Sciatic nerve (tissue), 2 donors: ENCODE results near the gene ZNF75A. TPM values are rescaled to one million over a fixed set of nuclear protein-coding genes. Genes with fewer than 3 reads are reported as not detected.
"Not testable (repeated sequence)": the region's sequence is repeated elsewhere in the genome, so short reads cannot be mapped to it uniquely, and the experiment has no call there.

Experiments used
- ATAC-seq: fragments of 200-7000 bp; cut with Tn5 transposase; one replicate; pipeline ENCODE4 v1.9.1; 2020; ENCODE audit warnings: mild to moderate bottlenecking, moderate library complexity
- DNase-seq: peaks from one replicate; pipeline ENCODE4 v3.0.0-alpha.2; 2020; ENCODE audit warnings: low spot score
- intact Hi-C: fragments of 100-400 bp; cut with DNase I; formaldehyde crosslinking; loops from one replicate; pipeline ENCODE4 v1.14.2; 2022
- total RNA-seq: library from RNA; stranded (reverse); fragmentation: NEBNext Ultra II Directional; extraction: Animal tissue kit (Norgen Biotek cat#: 25700); gene quantifications from one replicate; pipeline ENCODE4 v1.2.1, GENCODE V29; 2021
- donor health status: DM: no; HTN: no; CAD: no.
- donor health status: DM: no; HTN: no; CAD: no.

ZNF75A gene
- total RNA-seq, result 33.8 TPM

- intact Hi-C loops, result loop anchor here (10.0 kb wide), 1 partner anchor 99 kb away; the partner anchor contains the start of genes ZNF174 and ZSCAN32
- ATAC-seq (peak; percentile 100), DNase-seq (peak; percentile 91)
Observed at GRCh38 chr16:3305109-3306068, at the start of gene ZNF75A, which contains the start of gene TIGD7. ZNF75A (plus strand) TSS chr16:3305497; CDS start chr16:3308429, 2,932 bp downstream. TIGD7 (minus strand) TSS chr16:3305430; CDS start chr16:3300614, 4,816 bp downstream.

DNA sequence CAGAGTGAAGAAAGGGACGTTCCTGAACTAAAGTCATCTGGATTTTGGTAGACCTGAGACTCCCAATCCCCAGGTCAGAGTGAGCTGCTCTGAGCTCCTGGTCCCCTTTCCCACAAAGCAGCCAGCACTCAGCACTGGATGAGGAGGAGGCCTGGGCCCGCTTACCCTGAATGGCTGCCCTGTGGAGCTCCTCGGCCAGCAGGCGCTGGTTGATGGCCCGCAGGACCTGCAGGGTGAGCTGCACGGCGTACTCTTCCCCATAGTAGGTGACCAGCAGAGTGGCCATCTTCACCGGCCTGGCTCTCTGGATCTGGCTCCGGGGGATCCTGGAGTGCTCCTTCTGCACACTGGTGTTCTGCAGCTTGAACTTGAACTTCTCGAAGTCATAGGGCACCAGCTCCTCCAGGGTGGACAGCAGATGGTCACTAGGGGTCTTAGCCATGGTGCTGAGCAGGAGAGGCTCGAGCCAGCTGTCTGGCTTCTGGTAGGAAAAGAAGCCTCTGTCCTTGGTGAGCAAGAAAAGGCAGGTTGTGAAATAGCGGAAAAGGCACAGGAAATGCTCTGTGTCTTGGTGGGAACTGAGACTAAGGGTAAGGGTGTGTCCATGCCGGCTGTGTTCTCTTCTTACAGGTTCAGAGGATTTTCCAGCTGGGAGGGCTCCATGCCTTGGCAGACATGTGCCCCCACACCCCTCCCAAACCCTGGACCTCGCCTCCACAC lies 49.0 kb upstream of the ZNF75A start, which contains the start of gene MEFV:
TSS of gene MEFV (minus strand) at position 488 of the 720 bp plus-strand sequence. CDS start at position 442, 46 bp downstream.
- intact Hi-C loops, result no loop called here
- DNase-seq, result no peak
- ATAC-seq, result peak; percentile 52

DNA sequence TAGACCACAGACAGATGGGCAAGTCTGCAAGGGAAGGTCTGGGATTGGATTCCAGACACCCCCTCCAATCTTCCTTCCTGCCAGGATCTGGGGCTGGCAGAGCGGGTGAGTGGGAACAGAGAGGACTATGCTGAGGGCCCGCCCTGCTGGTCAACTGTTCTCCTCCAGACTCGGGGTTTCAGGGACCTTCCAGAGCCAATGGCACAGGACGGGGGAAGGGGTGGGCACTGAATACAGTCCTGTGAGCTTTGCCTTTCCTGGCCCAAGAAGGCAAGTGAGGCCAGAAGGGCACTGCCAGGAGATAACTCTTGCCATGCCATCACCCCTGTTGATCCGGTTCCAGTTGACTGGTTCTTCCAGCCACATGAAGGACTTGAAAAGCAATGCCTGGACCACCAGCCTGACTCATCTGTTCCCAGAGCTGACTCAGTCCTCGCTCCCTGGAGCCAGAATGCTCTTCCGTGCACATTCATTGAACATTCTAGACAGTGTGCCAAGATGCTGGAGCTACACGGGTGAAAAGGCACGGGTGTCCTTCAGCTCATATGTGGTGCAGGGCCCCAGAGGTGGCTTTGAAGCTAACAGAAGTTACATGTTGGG lies 48.3 kb upstream of the ZNF75A start:
- no peak for DNase-seq
- intact Hi-C loops, result no loop called here
- ATAC-seq, result no peak

DNA sequence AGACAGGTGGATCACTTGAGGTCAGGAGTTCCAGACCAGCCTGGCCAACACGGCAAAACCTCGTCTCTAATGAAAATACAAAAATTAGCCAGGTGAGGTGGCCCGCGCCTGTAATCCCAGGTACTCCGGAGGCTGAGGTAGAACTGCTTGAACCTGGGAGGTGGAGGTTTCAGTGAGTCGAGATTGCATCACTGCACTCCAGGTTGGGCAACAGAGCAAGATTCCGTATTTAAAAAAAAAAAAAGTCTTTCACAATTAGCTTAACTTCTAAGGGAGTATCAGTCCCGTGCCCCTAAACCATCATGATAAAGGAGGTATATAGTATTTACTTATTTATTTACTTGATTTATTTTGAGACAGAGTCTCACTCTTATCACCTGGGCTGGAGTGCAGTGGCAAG lies 45.5 kb upstream of the ZNF75A start:
- DNase-seq, result no peak
- intact Hi-C loops, result no loop called here
- no peak for ATAC-seq

DNA sequence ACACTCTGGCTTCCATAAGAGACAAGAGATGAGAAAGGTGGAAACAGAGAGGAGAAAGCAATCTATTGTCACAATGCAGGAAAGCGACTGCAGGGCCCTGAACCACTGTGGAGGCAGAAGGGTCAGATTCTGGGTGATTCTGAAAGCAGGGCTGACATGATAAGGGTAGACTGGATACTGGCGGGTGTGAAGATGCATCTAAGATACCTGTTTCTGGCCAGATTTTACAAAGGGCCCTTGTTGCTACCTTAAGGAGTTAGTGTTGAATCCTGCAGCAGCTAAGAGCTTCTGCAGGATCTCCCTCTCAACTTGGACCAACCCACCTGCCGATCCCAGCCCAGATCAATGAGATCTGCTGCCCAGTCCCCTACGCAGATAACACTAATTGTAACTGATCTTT lies 42.8 kb upstream of the ZNF75A start:
- intact Hi-C loops, result no loop called here
- ATAC-seq (no peak), DNase-seq (no peak)

DNA sequence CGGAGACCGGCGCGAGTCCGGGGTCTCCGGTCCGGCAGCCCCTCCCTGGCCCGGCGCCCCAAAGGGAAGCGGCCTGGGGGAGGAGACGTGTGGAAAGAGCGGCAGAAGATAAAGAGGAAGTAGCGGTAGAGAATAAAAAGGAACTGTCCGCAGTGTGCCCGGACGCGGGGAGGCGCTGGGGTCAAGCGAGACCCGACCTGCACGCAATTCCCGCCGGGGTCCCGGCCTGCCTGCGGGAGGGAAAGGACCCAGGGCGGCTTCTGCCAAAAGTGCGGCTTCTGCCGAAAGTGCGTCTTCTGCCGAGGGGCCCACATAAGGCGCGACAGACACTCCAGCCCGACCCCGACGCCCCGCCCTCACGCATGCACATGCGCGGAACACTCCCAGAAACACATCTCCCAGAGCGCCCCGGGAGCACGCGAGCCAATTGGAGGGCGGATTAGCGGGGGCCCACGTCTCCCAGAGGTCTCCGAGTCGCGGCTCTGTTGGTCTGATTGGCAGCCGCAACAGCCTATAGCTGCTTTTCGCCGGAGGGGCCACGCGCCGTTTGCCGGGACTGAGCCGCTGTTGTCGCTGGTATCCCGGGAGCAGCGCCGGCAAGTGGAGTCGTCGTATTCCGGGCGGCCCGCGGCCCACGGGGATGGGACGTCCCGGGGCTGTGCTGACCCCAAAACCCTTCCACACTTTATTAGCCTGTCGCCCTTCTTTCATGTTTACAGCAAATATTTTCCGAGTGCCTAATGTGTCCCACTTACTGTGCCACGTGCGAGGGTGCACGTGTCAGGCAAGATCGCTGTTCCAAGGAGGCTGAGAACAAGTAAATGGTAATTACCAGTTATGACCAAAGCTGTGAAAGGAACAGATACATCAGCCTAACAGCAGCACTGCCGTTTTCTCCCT lies 40.9 kb upstream of the ZNF75A start:
- DNase-seq (peak; percentile 97), ATAC-seq (peak; percentile 96)
- intact Hi-C loops, result loop anchor here (2.0 kb wide), 1 partner anchor 18 kb away; the partner anchor contains the start of gene ZNF263

DNA sequence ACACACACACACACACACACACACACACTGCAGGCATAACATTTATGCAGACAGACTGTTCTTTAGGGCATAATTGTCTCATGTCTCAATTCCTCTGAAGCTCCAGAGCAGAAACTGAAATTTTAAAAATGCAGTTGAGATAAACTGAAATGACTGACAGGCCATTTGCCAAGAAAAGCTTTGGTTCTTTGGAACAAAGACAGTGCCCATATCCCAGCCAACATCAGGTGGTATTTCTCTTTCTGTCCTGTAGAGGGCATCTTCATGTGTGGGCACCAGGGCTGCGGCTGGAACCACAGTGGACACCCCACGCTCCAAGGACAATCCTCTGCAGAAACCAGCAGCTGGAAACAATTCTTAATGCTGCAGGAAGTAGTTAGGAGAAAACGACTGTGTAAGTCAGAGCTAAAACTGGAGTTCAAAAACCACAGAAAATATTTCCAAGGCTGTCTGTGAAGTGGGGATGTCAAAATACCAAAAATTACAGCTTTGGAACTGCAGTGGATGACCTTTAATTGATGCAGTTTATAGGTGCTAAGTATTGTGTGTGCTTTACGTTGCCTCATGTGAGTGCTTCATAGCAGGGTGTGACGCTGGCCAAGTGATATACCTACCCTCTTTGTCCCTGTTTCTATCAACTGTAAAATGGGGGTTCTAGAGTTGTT lies 38.3 kb upstream of the ZNF75A start:
- DNase-seq (no peak), ATAC-seq (no peak)
- intact Hi-C loops, result no loop called here

DNA sequence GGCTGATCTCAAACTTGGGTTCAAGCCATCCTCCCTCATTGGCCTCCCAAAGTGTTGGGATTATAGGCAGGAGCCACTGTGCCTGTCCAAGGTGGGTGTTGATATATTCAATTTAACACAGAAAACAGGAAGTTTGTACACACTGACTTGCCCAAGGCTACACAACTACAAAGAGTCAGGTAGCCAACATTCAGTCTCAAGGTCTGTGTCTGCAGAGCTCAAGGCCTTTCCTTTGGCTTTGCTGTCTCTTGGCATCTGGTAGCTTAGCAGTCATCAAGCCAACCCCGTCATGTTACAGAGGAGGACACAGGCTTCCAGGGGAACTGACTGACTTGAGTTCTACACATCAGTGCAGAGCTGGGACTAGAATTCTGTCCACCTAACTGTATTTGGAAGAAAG lies 37.0 kb upstream of the ZNF75A start:
- no peak for DNase-seq
- ATAC-seq, result no peak
- intact Hi-C loops, result no loop called here

- DNase-seq, intact Hi-C loops, ATAC-seq: not testable (repeated sequence)
Observed at GRCh38 chr16:3270718-3271117, 34.6 kb upstream of the ZNF75A start.

GRCh38 chr16:3271281-3271680 lies 34.0 kb upstream of the ZNF75A start:
- intact Hi-C loops, DNase-seq, ATAC-seq: not testable (repeated sequence)

GRCh38 chr16:3274490-3274889 lies 30.8 kb upstream of the ZNF75A start:
- DNase-seq (no peak), ATAC-seq (no peak)
- intact Hi-C loops, result no loop called here

DNA sequence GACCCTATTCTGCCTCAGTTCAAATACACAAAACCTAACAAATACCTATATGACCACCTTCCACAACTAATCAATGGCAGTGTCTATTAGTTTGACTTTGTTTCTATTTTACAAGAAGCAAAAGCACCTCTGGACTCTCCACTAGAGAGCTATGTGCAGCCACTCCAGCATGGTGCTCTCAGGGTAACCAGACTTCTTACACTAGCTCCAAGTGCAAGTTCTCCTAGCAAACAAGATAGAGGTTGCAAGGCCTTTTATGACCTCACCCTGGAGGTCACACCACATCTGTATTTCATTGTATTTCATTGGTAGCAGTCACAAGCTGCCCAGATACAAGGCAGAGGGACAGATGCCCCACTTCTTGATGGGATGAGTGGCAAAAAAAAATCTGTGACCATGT lies 30.4 kb upstream of the ZNF75A start:
- DNase-seq (no peak), ATAC-seq (no peak)
- intact Hi-C loops, result no loop called here

DNA sequence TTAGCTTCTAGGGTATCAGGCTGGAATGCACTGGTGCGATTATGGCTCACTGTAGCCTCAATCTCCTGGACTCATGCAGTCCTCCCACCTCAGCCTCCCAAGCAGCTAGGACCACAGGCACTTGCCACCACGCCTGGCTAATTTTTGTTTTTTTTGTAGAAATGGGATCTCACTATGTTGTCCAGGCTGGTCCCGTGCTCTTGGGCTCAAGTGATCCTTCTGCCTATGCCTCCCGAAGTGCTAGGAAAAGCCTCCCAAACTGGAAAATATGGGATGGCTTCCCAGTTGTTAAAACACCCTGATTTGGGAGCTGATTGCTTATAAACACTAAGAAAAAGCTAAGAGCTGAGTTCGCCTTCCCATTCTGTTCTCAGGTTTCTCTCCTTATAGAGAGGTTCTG lies 28.6 kb upstream of the ZNF75A start:
- DNase-seq (no peak), ATAC-seq (no peak)
- intact Hi-C loops, result no loop called here

GRCh38 chr16:3281222-3281820 lies 24.0 kb upstream of the ZNF75A start:
- DNase-seq, result no peak
- intact Hi-C loops, result no loop called here
- no peak for ATAC-seq

DNA sequence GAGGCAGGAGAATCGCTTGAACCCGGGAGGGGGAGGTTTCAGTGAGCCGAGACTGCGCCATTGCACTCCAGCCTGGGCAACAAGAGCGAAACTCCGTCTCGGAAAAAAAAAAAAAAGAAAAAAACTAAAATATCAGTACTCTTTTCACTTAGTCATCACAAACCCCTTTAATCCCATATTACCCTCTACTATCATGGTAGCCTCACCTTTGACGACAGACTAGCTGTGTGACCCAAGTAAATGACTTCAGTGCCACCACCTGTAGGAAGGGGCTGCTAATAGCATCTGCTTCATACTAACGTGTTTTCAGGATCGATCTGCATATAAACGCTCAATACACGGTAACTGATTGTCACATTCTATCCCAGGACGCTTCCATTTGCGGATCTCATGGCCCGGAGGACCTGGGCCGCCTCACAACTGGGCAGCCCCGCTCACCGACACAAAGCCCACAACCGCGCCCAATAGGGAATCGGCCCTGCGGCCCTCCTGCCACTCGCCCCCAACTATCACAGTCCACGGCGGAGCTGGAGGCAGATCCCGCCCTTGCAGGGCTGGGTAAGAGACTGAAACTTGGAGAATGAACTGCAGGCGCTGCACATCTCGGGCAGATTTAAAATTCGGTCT lies 23.1 kb upstream of the ZNF75A start:
- ATAC-seq (peak; percentile 2), DNase-seq (no peak)
- intact Hi-C loops, result loop anchor here (2.0 kb wide), 1 partner anchor 17 kb away; no protein-coding TSS in a partner anchor

- intact Hi-C loops, result loop anchor here (2.0 kb wide), 1 partner anchor 18 kb away; no protein-coding TSS in a partner anchor
- DNase-seq (peak; percentile 97), ATAC-seq (peak; percentile 98)
Observed at GRCh38 chr16:3282730-3283542, 22.4 kb upstream of the ZNF75A start, which contains the start of gene ZNF263. ZNF263 (plus strand) TSS chr16:3283491; CDS start chr16:3283819, 328 bp downstream.
